ENCODE measurements around the gene HDGFL3. TPM values are rescaled to one million over a fixed set of nuclear protein-coding genes. Genes with fewer than 3 reads are reported as not detected.

The HDGFL3 gene
- total and polyA plus RNA-seq, 9 of the 15 experiments (the other 6 are each of a cell fraction or from before 2014, with no cell fraction given): 6.7 to 42.0 (median 31.4) TPM

GRCh38 chr15:83082730-83083386 is 124.8 kb downstream of the HDGFL3 start (continued):
- TF ChIP-seq DDX20 (tag; IDR thresholded peaks at IDR 0.05; ENCODE audit: low read depth) (no peak), ZSCAN29 (IDR thresholded peaks at IDR 0.05) (no peak), E2F3 (CRISPR knock-in tag; IDR thresholded peaks at IDR 0.05) (no peak), HEY1 (CRISPR knock-in tag; IDR thresholded peaks at IDR 0.05; ENCODE audit: borderline replicate concordance) (0 out of 2 replicates have a peak, but pooled peaks have one; percentile 4), ETV1 (tag; conservative IDR thresholded peaks at IDR 0.05; ENCODE audit: low read depth) (no peak), ASH1L (IDR thresholded peaks at IDR 0.05; ENCODE audit: borderline replicate concordance, low read depth, partially characterized antibody) (no peak), ZNF124 (CRISPR knock-in tag; IDR thresholded peaks at IDR 0.05) (no peak), TCF3 (CRISPR knock-in tag; IDR thresholded peaks at IDR 0.05) (peak; percentile 51), TCF7 (IDR thresholded peaks at IDR 0.05; ENCODE audit: borderline replicate concordance) (no peak), MYBL2 (IDR thresholded peaks at IDR 0.05; ENCODE audit: low read depth) (no peak), MYBL2 (CRISPR knock-in tag; IDR thresholded peaks at IDR 0.05; ENCODE audit: borderline replicate concordance) (no peak), FUS (optimal IDR thresholded peaks at IDR 0.05; ENCODE audit: low read depth, low read length) (no peak), HDAC1 (IDR thresholded peaks at IDR 0.05) (no peak), FOSL1 (tag; conservative IDR thresholded peaks at IDR 0.05) (no peak), TCF15 (CRISPR knock-in tag; IDR thresholded peaks at IDR 0.05) (no peak), SETDB1 (IDR thresholded peaks at IDR 0.05; ENCODE audit: low read length) (no peak), CSDE1 (IDR thresholded peaks at IDR 0.05) (no peak), TAF9B (IDR thresholded peaks at IDR 0.05; ENCODE audit: partially characterized antibody) (no peak), POLR2G (IDR thresholded peaks at IDR 0.05; ENCODE audit: low read depth, low read length) (no peak), ZNF609 (CRISPR knock-in tag; IDR thresholded peaks at IDR 0.05; ENCODE audit: borderline replicate concordance) (no peak), SAFB2 (IDR thresholded peaks at IDR 0.05; ENCODE audit: borderline replicate concordance, low read depth, low read length, severe bottlenecking) (no peak), ZNF431 (CRISPR knock-in tag; IDR thresholded peaks at IDR 0.05) (no peak)
- TF ChIP-seq, protein P1, sequence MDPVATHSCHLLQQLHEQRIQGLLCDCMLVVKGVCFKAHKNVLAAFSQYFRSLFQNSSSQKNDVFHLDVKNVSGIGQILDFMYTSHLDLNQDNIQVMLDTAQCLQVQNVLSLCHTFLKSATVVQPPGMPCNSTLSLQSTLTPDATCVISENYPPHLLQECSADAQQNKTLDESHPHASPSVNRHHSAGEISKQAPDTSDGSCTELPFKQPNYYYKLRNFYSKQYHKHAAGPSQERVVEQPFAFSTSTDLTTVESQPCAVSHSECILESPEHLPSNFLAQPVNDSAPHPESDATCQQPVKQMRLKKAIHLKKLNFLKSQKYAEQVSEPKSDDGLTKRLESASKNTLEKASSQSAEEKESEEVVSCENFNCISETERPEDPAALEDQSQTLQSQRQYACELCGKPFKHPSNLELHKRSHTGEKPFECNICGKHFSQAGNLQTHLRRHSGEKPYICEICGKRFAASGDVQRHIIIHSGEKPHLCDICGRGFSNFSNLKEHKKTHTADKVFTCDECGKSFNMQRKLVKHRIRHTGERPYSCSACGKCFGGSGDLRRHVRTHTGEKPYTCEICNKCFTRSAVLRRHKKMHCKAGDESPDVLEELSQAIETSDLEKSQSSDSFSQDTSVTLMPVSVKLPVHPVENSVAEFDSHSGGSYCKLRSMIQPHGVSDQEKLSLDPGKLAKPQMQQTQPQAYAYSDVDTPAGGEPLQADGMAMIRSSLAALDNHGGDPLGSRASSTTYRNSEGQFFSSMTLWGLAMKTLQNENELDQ (CRISPR knock-in tag; IDR thresholded peaks at IDR 0.05; ENCODE audit: borderline replicate concordance): no peak
